Activated CD8-positive, alpha-beta memory T cell treated with anti-CD3 and anti-CD28 coated beads for 24 hours (primary cell): ENCODE measurements around the gene MTMR1.

Experiments
- DNase-seq: peaks from one replicate; pipeline ENCODE4 v3.0.0-alpha.2; 2020

MTMR1 gene

GRCh38 chrX:150763810-150764209 lies 70.6 kb downstream of the MTMR1 start:
- peak; percentile 43 for DNase-seq

- DNase-seq = peak; percentile 48
Measured at GRCh38 chrX:150765237-150765636, 72.0 kb downstream of the MTMR1 start.

GRCh38 chrX:150765782-150766350 lies 72.7 kb downstream of the MTMR1 start:
- no peak for DNase-seq

- DNase-seq = peak; percentile 57
Measured at GRCh38 chrX:150766351-150767044, 73.3 kb downstream of the MTMR1 start.

- peak; percentile 53 for DNase-seq
Measured at GRCh38 chrX:150767045-150767395, 73.8 kb downstream of the MTMR1 start.

GRCh38 chrX:150767475-150768131 lies 74.4 kb downstream of the MTMR1 start:
- peak; percentile 60 for DNase-seq

- DNase-seq = peak; percentile 40
Measured at GRCh38 chrX:150768132-150768485, 74.9 kb downstream of the MTMR1 start.

- DNase-seq = peak; percentile 52
Measured at GRCh38 chrX:150768580-150769190, 75.5 kb downstream of the MTMR1 start.

- DNase-seq = peak; percentile 45
Measured at GRCh38 chrX:150769408-150769807, 76.2 kb downstream of the MTMR1 start.

- peak; percentile 49 for DNase-seq
Measured at GRCh38 chrX:150770623-150771022, 77.4 kb downstream of the MTMR1 start.

- DNase-seq = peak; percentile 44
Measured at GRCh38 chrX:150771116-150771515, 77.9 kb downstream of the MTMR1 start.

- peak; percentile 94 for DNase-seq
Measured at GRCh38 chrX:150772150-150772970, 79.2 kb downstream of the MTMR1 start.

- DNase-seq = peak; percentile 47
Measured at GRCh38 chrX:150773117-150773516, 79.9 kb downstream of the MTMR1 start.

GRCh38 chrX:150773634-150774033 lies 80.4 kb downstream of the MTMR1 start:
- peak; percentile 54 for DNase-seq

- no peak for DNase-seq
Measured at GRCh38 chrX:150774798-150775568, 81.8 kb downstream of the MTMR1 start.

- DNase-seq = peak; percentile 45
Measured at GRCh38 chrX:150775569-150776350, 82.6 kb downstream of the MTMR1 start.

GRCh38 chrX:150777328-150777992 lies 84.3 kb downstream of the MTMR1 start:
- no peak for DNase-seq

- DNase-seq = no peak
Measured at GRCh38 chrX:150779385-150779784, 86.2 kb downstream of the MTMR1 start.

GRCh38 chrX:150781677-150782076 lies 88.5 kb downstream of the MTMR1 start:
- DNase-seq = peak; percentile 44

GRCh38 chrX:150790021-150790420 lies 96.8 kb downstream of the MTMR1 start:
- DNase-seq = no peak
